GM12874 (cell line): ENCODE results near the gene CDK11A.

Experiments used
- CTCF ChIP-seq: IDR thresholded peaks from 2 replicates; pipeline ENCODE4 v1.5.1; 2011; ENCODE audit warnings: low read depth, mild to moderate bottlenecking, control low read depth, low read length, moderate library complexity; ENCODE audit not compliant: insufficient read depth

Gene CDK11A

GRCh38 chr1:1665815-1666251 lies 58.3 kb downstream of the CDK11A start:
- peak; percentile 69 for TF ChIP-seq CTCF

GRCh38 chr1:1664941-1665814 lies 59.0 kb downstream of the CDK11A start:
- TF ChIP-seq CTCF = no peak

GRCh38 chr1:1658583-1659549 lies 65.3 kb downstream of the CDK11A start, which contains the start of gene CDK11B:
CDK11B (minus strand) TSS chr1:1659004; CDS start chr1:1657485, 1,519 bp downstream.
- TF ChIP-seq CTCF = peak; percentile 18; the same call in 1 of the 2 replicates
